GM21447 (cell line): ENCODE measurements around the gene KIAA1549.
"Not testable (repeated sequence)": the region's sequence is repeated elsewhere in the genome, so short reads cannot be mapped to it uniquely, and the experiment has no call there.

Source experiments
- ATAC-seq: cut with Tn5 transposase; IDR thresholded peaks from one replicate; pipeline ENCODE4 v1.9.1; 2021; ENCODE audit not compliant: unreplicated experiment

KIAA1549 gene

GRCh38 chr7:138981332-138982203 is at the start of gene KIAA1549:
KIAA1549 (minus strand) TSS chr7:138981389; CDS start chr7:138981269, 120 bp downstream.
- ATAC-seq: peak; percentile 60

GRCh38 chr7:139029353-139029752 is 48.2 kb upstream of the KIAA1549 start:
- ATAC-seq: no peak

GRCh38 chr7:139026551-139026950 is 45.4 kb upstream of the KIAA1549 start:
- ATAC-seq: no peak

GRCh38 chr7:139025861-139026260 is 44.7 kb upstream of the KIAA1549 start:
- not testable (repeated sequence) for ATAC-seq

- no peak for ATAC-seq
Observed at GRCh38 chr7:139023076-139023475, 41.9 kb upstream of the KIAA1549 start.

GRCh38 chr7:139022286-139022685 is 41.1 kb upstream of the KIAA1549 start:
- no peak for ATAC-seq

- no peak for ATAC-seq
Observed at GRCh38 chr7:139018910-139019309, 37.7 kb upstream of the KIAA1549 start.

GRCh38 chr7:139016931-139017511 is 35.8 kb upstream of the KIAA1549 start:
- ATAC-seq: peak; percentile 90

- no peak for ATAC-seq
Observed at GRCh38 chr7:139011373-139011772, 30.2 kb upstream of the KIAA1549 start.

GRCh38 chr7:139004321-139005090 is 23.3 kb upstream of the KIAA1549 start:
- no peak for ATAC-seq

- ATAC-seq: no peak
Observed at GRCh38 chr7:138999414-138999813, 18.2 kb upstream of the KIAA1549 start.

- ATAC-seq: no peak
Observed at GRCh38 chr7:138992052-138992531, 10.9 kb upstream of the KIAA1549 start.

GRCh38 chr7:138987686-138988085 is 6.5 kb upstream of the KIAA1549 start:
- ATAC-seq: no peak

- ATAC-seq: no peak
Observed at GRCh38 chr7:138982204-138982623, 1.0 kb upstream of the KIAA1549 start.

- peak; percentile 42 for ATAC-seq
Observed at GRCh38 chr7:138980563-138981291, 462 bp downstream of the KIAA1549 start.

- ATAC-seq: no peak
Observed at GRCh38 chr7:138979988-138980562, 1.1 kb downstream of the KIAA1549 start.

- peak; percentile 41 for ATAC-seq
Observed at GRCh38 chr7:138979226-138979979, 1.8 kb downstream of the KIAA1549 start.

- no peak for ATAC-seq
Observed at GRCh38 chr7:138978541-138979184, 2.5 kb downstream of the KIAA1549 start.

GRCh38 chr7:138976161-138976560 is 5.0 kb downstream of the KIAA1549 start:
- ATAC-seq: not testable (repeated sequence)
